IMR-90 (cell line): Measurements from ENCODE around the gene B4GALT7. TPM values are rescaled to one million over a fixed set of nuclear protein-coding genes. Genes with fewer than 3 reads are reported as not detected.
"Not testable (repeated sequence)": the region's sequence is repeated elsewhere in the genome, so short reads cannot be mapped to it uniquely, and the experiment has no call there.

ENCODE experiments used
- ATAC-seq: fragments of 200-7000 bp; cut with Tn5 transposase; 2 replicates; pipeline ENCODE4 v1.9.1; 2020; ENCODE audit warnings: low read depth, mild to moderate bottlenecking, moderate library complexity
- BruUV-seq: library from RNA; stranded (reverse); fragments of 400-500 nt; replicated peaks from 2 replicates; lab custom pipeline; 2021; lab: Mats Ljungman, UMichigan
- CTCF ChIA-PET: fragments of 300-600 bp; formaldehyde crosslinking; extraction: SDS; loops from one replicate; lab custom pipeline; 2021; ENCODE audit warnings: antibody characterized with exemption; lab: Yijun Ruan, JAX
- POLR2A ChIA-PET: fragments of 300-600 bp; sonication (Branson Sonifier 250); formaldehyde crosslinking; loops from one replicate; lab custom pipeline; 2022; ENCODE audit warnings: antibody characterized with exemption; ENCODE audit not compliant: unreplicated experiment; lab: Charles Lee
- DNase-seq: peaks from one replicate; pipeline ENCODE4 v3.0.0; 2013
- H2AFZ ChIP-seq: replicated peaks from 2 replicates; pipeline ENCODE3; 2013; ENCODE audit warnings: low read length, mild to moderate bottlenecking; ENCODE audit not compliant: poor library complexity
- H2AK5ac ChIP-seq: 2 replicates; pipeline ENCODE4 v1.6.1; 2013; ENCODE audit warnings: low read depth, low read length, inconsistent platforms
- H2AK9ac ChIP-seq: replicated peaks from 2 replicates; pipeline ENCODE3; 2013; ENCODE audit warnings: mild to moderate bottlenecking, low read depth, low read length, moderate library complexity; ENCODE audit not compliant: poor library complexity
- H2BK120ac ChIP-seq: 2 replicates; pipeline ENCODE4 v1.6.1; 2013; ENCODE audit warnings: low read depth, low read length, inconsistent platforms
- H2BK15ac ChIP-seq: 3 replicates; pipeline ENCODE4 v1.6.1; 2013; ENCODE audit warnings: low read depth, low read length, inconsistent platforms
- H2BK20ac ChIP-seq: 2 replicates; pipeline ENCODE4 v1.6.1; 2013; ENCODE audit warnings: low read depth, mild to moderate bottlenecking, inconsistent platforms, low read length, moderate library complexity
- H2BK5ac ChIP-seq: 2 replicates; pipeline ENCODE4 v1.6.1; 2013; ENCODE audit warnings: mild to moderate bottlenecking, low read depth, low read length, inconsistent platforms; ENCODE audit not compliant: poor library complexity, severe bottlenecking
- H3K14ac ChIP-seq: replicated peaks from 2 replicates; pipeline ENCODE4 v1.6.1; 2013; ENCODE audit warnings: low read depth, low read length, inconsistent platforms
- H3K18ac ChIP-seq: 2 replicates; pipeline ENCODE4 v1.6.1; 2013; ENCODE audit warnings: low read depth, low read length, control low read depth
- H3K23ac ChIP-seq: 2 replicates; pipeline ENCODE4 v1.6.1; 2013; ENCODE audit warnings: low read depth, low read length, inconsistent platforms
- H3K27ac ChIP-seq: 2 replicates; pipeline ENCODE4 v1.5.1; 2013; ENCODE audit warnings: mild to moderate bottlenecking, control low read depth, low read length; ENCODE audit not compliant: insufficient read depth
- H3K27me3 ChIP-seq: 2 replicates; pipeline ENCODE4 v1.6.1; 2013; ENCODE audit warnings: low read length; ENCODE audit not compliant: control insufficient read depth, insufficient read depth
- H3K36me3 ChIP-seq: 2 replicates; pipeline ENCODE4 v1.6.1; 2013; ENCODE audit warnings: low read length, mixed read lengths; ENCODE audit not compliant: control insufficient read depth, insufficient read depth
- H3K4ac ChIP-seq: 2 replicates; pipeline ENCODE4 v1.6.1; 2013; ENCODE audit warnings: low read depth, low read length, inconsistent platforms
- H3K4me1 ChIP-seq: 2 replicates; pipeline ENCODE4 v1.6.1; 2013; ENCODE audit warnings: low read length, mixed read lengths; ENCODE audit not compliant: control insufficient read depth, insufficient read depth
- H3K4me2 ChIP-seq: 2 replicates; pipeline ENCODE4 v1.6.1; 2013; ENCODE audit warnings: low read depth, mild to moderate bottlenecking, control low read depth, low read length, moderate library complexity
- H3K4me3 ChIP-seq: 2 replicates; pipeline ENCODE4 v1.5.1; 2013; ENCODE audit warnings: low read depth, mild to moderate bottlenecking, control low read depth, low read length, moderate library complexity; ENCODE audit not compliant: insufficient read depth
- H3K56ac ChIP-seq: 2 replicates; pipeline ENCODE4 v1.6.1; 2013; ENCODE audit warnings: low read length, inconsistent platforms; ENCODE audit not compliant: insufficient read depth; ENCODE audit errors: extremely low read depth
- H3K79me1 ChIP-seq, 2 experiments: 2 replicates each; pipeline ENCODE4 v1.6.1; 2013; ENCODE audit warnings: low read length in 2 of 2, inconsistent platforms in 1 of 2, low read depth in 1 of 2
- H3K9ac ChIP-seq: 2 replicates; pipeline ENCODE4 v1.6.1; 2013; ENCODE audit warnings: low read depth, low read length, control low read depth
- H3K9me1 ChIP-seq: 2 replicates; pipeline ENCODE4 v1.6.1; 2013; ENCODE audit warnings: low read length, inconsistent platforms; ENCODE audit not compliant: insufficient read depth
- H3K9me3 ChIP-seq: 2 replicates; pipeline ENCODE4 v1.6.1; 2013; ENCODE audit warnings: low read length; ENCODE audit not compliant: control insufficient read depth, insufficient read depth
- H4K20me1 ChIP-seq: 2 replicates; pipeline ENCODE4 v1.6.1; 2013; ENCODE audit warnings: low read length, inconsistent platforms; ENCODE audit not compliant: insufficient read depth
- H4K5ac ChIP-seq: 2 replicates; pipeline ENCODE4 v1.6.1; 2013; ENCODE audit warnings: mild to moderate bottlenecking, low read depth, low read length, control low read depth
- H4K8ac ChIP-seq, 2 experiments: 2 replicates each; pipeline ENCODE4 v1.6.1; 2013; ENCODE audit warnings: low read depth in 2 of 2, low read length in 2 of 2, control low read depth in 1 of 2, inconsistent platforms in 1 of 2
- H4K91ac ChIP-seq: 2 replicates; pipeline ENCODE4 v1.6.1; 2013; ENCODE audit warnings: low read depth, low read length, inconsistent platforms; ENCODE audit not compliant: insufficient read depth
- WGBS, 2 experiments: methylation state at CpG; one replicate each; pipeline versions ENCODE4 v1.1.5 to v1.1.7; 2013; ENCODE audit warnings: missing lambda C conversion rate in 2 of 2; ENCODE audit not compliant: insufficient read length in 1 of 2; ENCODE audit errors: extremely low coverage in 2 of 2; 5-methylcytosine and 5-hydroxymethylcytosine counted together
- dilution Hi-C: fragments of 300-500 bp; cut with HindIII; formaldehyde crosslinking; loops from one replicate; pipeline ENCODE4 v1.14.3; 2018; ENCODE audit warnings: low sequenced_read_pairs; ENCODE audit not compliant: unreplicated experiment
- in situ Hi-C: fragments of 300-500 bp; cut with MboI; formaldehyde crosslinking; loops from 3 replicates; pipeline ENCODE4 v1.14.3; 2019; ENCODE audit warnings: low sequenced_read_pairs, inconsistent platforms, mixed read lengths
- intact Hi-C: fragments of 100-400 bp; cut with micrococcal nuclease; formaldehyde crosslinking; loops from 2 replicates; pipeline ENCODE4 v1.10.0; 2022
- polyA plus RNA-seq, 3 experiments: library from polyadenylated mRNA; depleted of rRNA; stranded (reverse); fragments of >200 nt; gene quantifications; 2 replicates each; pipeline ENCODE4 v1.2.3, GENCODE V29; 2012; ENCODE audit warnings: low replicate concordance in 1 of 3
- total RNA-seq: library from RNA; depleted of rRNA; stranded (reverse); fragments of >200 nt; gene quantifications from 2 replicates; pipeline ENCODE4 v1.2.3, GENCODE V29; 2012; rRNA removed

B4GALT7 gene
- total and polyA plus RNA-seq, 2 of the 4 experiments (the other 2 are of a cell fraction) = 29.2 to 79.6 TPM

- H2AK5ac ChIP-seq, CTCF ChIA-PET, H3K9ac ChIP-seq, DNase-seq, H3K4ac ChIP-seq, POLR2A ChIA-PET, H4K8ac ChIP-seq, H3K36me3 ChIP-seq, H3K4me1 ChIP-seq, H2AK9ac ChIP-seq, H3K27me3 ChIP-seq, H4K5ac ChIP-seq, H2BK20ac ChIP-seq, H2BK5ac ChIP-seq, H4K20me1 ChIP-seq, dilution Hi-C loops, H4K91ac ChIP-seq, H3K9me3 ChIP-seq, ATAC-seq, BruUV-seq, H3K9me1 ChIP-seq, H3K14ac ChIP-seq, H3K4me3 ChIP-seq, H3K4me2 ChIP-seq, H3K79me1 ChIP-seq, in situ Hi-C loops, H2BK15ac ChIP-seq, H3K23ac ChIP-seq, H3K18ac ChIP-seq, H3K27ac ChIP-seq, intact Hi-C loops, H2BK120ac ChIP-seq, H2AFZ ChIP-seq, H3K56ac ChIP-seq: not testable (repeated sequence)
- WGBS, 2 experiments = no CpG with 5 or more reads among the region's 3 CpGs
These were observed 58.6 kb downstream of the B4GALT7 start for GRCh38 chr5:177658542-177658941.

Other genes with a start within 250 kb of the B4GALT7 start
- 164 and 303 TPM in 2 replicates for gene LMAN2, start 248.5 kb upstream of the B4GALT7 start, total RNA-seq
- gene LMAN2, start 248.5 kb upstream of the B4GALT7 start, polyA plus RNA-seq (2012; rRNA removed) = 251 and 253 TPM in 2 replicates
- 1.1 TPM in 2 replicates for gene RGS14, start 242.2 kb upstream of the B4GALT7 start, total RNA-seq
- gene RGS14, start 242.2 kb upstream of the B4GALT7 start, polyA plus RNA-seq (2012; rRNA removed) = 6.5 and 7.6 TPM in 2 replicates
- not detected in 2 replicates for gene SLC34A1, start 215.7 kb upstream of the B4GALT7 start, total RNA-seq
- not detected in 2 replicates for gene SLC34A1, start 215.7 kb upstream of the B4GALT7 start, polyA plus RNA-seq (2012; rRNA removed)
- not detected in 2 replicates for gene PFN3, start 199.5 kb upstream of the B4GALT7 start, total RNA-seq
- not detected in 2 replicates for gene PFN3, start 199.5 kb upstream of the B4GALT7 start, polyA plus RNA-seq (2012; rRNA removed)
- gene F12, start 190.6 kb upstream of the B4GALT7 start, total RNA-seq = 0.36 and 0.56 TPM in 2 replicates
- gene F12, start 190.6 kb upstream of the B4GALT7 start, polyA plus RNA-seq (2012; rRNA removed) = 1.2 and 1.4 TPM in 2 replicates
- gene GRK6, start 173.5 kb upstream of the B4GALT7 start, total RNA-seq = 30.1 and 35.0 TPM in 2 replicates
- 25.3 and 30.1 TPM in 2 replicates for gene GRK6, start 173.5 kb upstream of the B4GALT7 start, polyA plus RNA-seq (2012; rRNA removed)
- 1.1 TPM in 2 replicates for gene PRR7, start 153.3 kb upstream of the B4GALT7 start, total RNA-seq
- gene PRR7, start 153.3 kb upstream of the B4GALT7 start, polyA plus RNA-seq (2012; rRNA removed) = 10.1 and 13.6 TPM in 2 replicates
- gene DBN1, start 126.5 kb upstream of the B4GALT7 start, total RNA-seq = 122 and 212 TPM in 2 replicates
- gene DBN1, start 126.5 kb upstream of the B4GALT7 start, polyA plus RNA-seq (2012; rRNA removed) = 187 and 235 TPM in 2 replicates
- gene PDLIM7, start 102.5 kb upstream of the B4GALT7 start, total RNA-seq = 70.4 and 72.5 TPM in 2 replicates
- gene PDLIM7, start 102.5 kb upstream of the B4GALT7 start, polyA plus RNA-seq (2012; rRNA removed) = 534 and 574 TPM in 2 replicates
- gene DOK3, start 90.3 kb upstream of the B4GALT7 start, total RNA-seq = 0.54 and 0.56 TPM in 2 replicates
- gene DOK3, start 90.3 kb upstream of the B4GALT7 start, polyA plus RNA-seq (2012; rRNA removed) = 3.6 and 3.9 TPM in 2 replicates
- gene DDX41, start 83.2 kb upstream of the B4GALT7 start, total RNA-seq = 130 and 141 TPM in 2 replicates
- 160 and 170 TPM in 2 replicates for gene DDX41, start 83.2 kb upstream of the B4GALT7 start, polyA plus RNA-seq (2012; rRNA removed)
- 8.1 and 9.5 TPM in 2 replicates for gene FAM193B, start 45.6 kb upstream of the B4GALT7 start, total RNA-seq
- gene FAM193B, start 45.6 kb upstream of the B4GALT7 start, polyA plus RNA-seq (2012; rRNA removed) = 51.4 and 52.2 TPM in 2 replicates
- gene TMED9, start 7.9 kb upstream of the B4GALT7 start, total RNA-seq = 123 and 142 TPM in 2 replicates
- gene TMED9, start 7.9 kb upstream of the B4GALT7 start, polyA plus RNA-seq (2012; rRNA removed) = 269 and 357 TPM in 2 replicates
- gene FAM153A, start 182.8 kb downstream of the B4GALT7 start, total RNA-seq = not detected in 2 replicates
- not detected in 2 replicates for gene FAM153A, start 182.8 kb downstream of the B4GALT7 start, polyA plus RNA-seq (2012; rRNA removed)